Globus pallidus (tissue), 1 donor: ENCODE measurements around the gene TPD52L1.

ENCODE experiments used
- DNase-seq: peaks from one replicate; pipeline ENCODE4 v3.0.0-alpha.2; 2015; ENCODE audit warnings: low spot score

The TPD52L1 gene

GRCh38 chr6:125304970-125305660, 151.5 kb downstream of the TPD52L1 start:
- DNase-seq, result no peak

- no peak for DNase-seq
Observed at GRCh38 chr6:125306756-125307149, 153.2 kb downstream of the TPD52L1 start.

GRCh38 chr6:125307150-125307838, 153.7 kb downstream of the TPD52L1 start:
- DNase-seq, result no peak

GRCh38 chr6:125307964-125308615, 154.5 kb downstream of the TPD52L1 start:
- no peak for DNase-seq

- peak; percentile 75 for DNase-seq
Observed at GRCh38 chr6:125310994-125311649, 157.5 kb downstream of the TPD52L1 start.

GRCh38 chr6:125312478-125312877, 158.9 kb downstream of the TPD52L1 start:
- DNase-seq, result no peak

- no peak for DNase-seq
Observed at GRCh38 chr6:125312950-125313349, 159.4 kb downstream of the TPD52L1 start.
